ENCODE data around the gene HCST.
"Not testable (repeated sequence)": the region's sequence is repeated elsewhere in the genome, so short reads cannot be mapped to it uniquely, and the experiment has no call there.

The HCST gene

DNA sequence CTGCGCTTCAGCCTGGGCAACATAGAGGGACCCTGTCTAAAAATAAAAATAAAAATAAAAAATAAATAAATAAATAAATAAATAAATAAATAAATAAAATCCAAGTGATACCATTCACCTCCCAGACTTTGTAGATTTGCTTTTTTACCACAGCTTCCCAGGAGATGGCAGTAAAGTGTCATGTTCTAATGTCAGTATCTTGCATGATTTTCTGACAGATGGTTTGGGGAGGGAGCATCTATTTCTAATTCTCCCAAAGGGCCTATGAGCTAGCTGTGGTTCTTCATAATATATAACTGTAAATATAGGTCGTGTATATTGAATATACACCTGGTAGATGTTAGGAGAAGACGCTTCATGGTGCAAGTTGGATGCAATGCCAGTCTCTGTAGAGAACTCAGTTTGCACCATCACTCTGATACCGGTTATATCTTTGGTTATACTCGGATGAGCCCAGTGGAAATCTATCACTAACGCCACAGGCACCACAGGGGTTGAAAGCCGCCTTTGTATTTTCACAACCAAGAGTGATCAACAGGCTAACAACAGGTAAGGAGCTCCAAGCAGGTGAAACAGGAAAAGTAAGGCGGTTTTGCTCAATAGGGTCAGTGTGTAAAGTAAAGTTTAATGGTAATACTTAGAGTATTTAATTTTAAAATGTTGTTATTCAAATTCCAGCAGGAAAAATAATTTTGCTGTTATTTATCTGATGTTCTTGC lies 20.1 kb upstream of the HCST start:
- DNase-seq = peak; percentile 20 to 63

GRCh38 chr19:35883882-35884281 lies 18.4 kb upstream of the HCST start:
- no peak for DNase-seq

DNA sequence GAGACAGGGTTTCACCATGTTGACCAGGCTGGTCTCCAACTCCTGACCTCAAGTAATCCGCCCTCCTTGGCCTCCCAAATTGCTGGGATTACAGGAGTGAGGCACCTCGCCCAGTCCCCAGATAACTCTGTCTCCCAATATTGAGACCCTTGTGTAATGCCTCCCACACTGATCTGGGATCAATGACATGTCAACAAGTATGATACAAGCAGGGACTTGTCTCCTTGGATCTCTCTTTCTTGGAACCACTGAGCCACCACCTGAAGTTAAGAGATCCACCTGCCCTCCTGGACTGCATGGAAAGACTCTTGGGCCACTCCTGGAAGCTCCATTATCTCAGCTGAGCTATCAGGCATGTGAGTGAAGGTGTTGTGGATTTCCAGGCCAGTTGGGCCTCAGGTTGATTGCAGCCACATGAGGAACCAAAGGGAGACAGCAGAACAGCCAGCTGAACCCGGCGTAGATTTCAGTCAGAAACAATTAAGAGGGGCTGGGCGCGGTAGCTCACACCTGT lies 17.0 kb upstream of the HCST start:
- no peak for DNase-seq

DNA sequence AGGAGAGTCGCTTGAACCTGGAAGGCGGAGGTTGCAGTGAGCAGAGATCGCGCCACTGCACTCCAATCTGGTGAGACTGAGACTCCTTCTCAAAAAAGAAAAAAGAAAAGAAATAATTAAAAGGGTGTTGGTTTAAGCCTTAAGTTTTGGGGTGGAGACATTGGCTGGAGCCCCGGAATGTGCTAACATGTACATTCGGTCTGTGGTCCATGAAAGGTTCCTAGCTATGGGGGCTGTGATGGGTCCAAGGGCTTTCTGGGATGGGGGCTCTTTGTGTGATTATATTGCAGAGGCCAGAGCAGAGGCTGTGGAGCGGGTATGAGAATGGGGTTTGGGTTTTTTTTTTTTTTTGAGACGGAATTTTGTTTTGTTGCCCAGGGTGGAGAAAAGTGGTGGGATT lies 16.4 kb upstream of the HCST start:
- DNase-seq = no peak

GRCh38 chr19:35887197-35887596 lies 15.1 kb upstream of the HCST start:
- no peak for DNase-seq

GRCh38 chr19:35888398-35888797 lies 13.9 kb upstream of the HCST start:
- DNase-seq = no peak

GRCh38 chr19:35889370-35890112 lies 12.8 kb upstream of the HCST start:
- DNase-seq = no peak

DNA sequence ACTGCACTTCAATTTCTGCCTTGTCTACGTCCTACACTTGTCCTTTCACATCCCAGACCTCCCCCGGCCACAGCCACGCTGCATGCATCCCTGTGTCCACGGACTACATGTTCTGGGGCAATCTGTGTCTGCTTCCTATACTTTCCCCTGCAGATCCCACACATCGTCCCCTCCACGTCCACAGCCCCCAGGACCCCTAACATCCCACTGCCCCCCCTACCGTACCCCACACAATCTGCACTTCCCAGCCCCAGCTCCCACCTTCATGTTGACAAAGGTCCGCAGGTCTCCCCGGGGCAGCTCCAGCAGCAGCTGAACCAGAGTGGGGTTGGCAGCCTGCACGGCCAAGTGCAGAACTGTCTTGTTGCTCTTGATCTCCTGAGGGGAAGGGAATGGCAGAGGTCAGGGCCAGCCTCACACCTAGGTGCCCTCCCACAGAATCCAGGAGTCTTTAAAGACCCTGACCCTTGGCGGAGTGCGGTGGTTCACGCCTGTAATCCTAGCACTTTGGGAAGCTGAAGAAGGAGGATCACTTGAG lies 12.1 kb upstream of the HCST start:
- no peak for DNase-seq

DNA sequence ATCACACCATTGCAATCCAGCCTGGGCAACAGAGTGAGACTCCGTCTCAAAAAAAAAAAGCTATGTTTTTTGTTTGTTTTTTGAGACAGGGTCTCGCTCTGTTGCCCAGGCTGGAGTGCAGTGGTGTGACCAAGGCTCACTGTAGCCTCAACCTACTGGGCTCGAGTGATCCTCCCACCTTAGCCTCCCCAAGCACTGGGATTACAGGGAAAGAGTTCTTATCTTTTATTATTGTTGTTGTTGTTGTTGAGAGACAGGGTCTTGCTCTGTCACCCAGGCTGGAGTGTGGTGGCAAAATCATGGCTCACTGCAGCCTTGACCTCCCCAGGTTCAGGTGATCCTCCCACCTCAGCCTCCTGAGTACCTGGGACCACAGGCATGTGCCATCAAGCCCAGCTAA lies 10.5 kb upstream of the HCST start:
- DNase-seq = not testable (repeated sequence)

DNA sequence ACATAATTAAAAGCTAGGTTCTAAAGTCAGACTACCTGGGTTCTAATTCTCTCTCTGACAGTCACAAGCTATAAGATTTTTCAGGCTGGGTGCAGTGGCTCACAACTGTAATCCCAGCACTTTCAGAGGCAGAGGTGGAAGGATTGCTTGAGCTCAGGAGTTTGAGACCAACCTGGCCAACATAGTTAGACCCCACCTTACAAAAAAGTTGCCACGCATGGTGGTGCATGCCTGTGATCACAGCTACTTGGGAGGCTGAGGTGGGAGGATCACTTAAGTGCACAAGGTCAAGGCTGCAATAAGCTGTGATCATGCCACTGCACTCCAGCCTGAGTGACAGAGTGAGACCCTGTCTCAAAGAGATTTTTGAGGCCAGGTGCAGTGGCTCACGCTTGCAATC lies 8.0 kb upstream of the HCST start:
- DNase-seq = no peak

DNA sequence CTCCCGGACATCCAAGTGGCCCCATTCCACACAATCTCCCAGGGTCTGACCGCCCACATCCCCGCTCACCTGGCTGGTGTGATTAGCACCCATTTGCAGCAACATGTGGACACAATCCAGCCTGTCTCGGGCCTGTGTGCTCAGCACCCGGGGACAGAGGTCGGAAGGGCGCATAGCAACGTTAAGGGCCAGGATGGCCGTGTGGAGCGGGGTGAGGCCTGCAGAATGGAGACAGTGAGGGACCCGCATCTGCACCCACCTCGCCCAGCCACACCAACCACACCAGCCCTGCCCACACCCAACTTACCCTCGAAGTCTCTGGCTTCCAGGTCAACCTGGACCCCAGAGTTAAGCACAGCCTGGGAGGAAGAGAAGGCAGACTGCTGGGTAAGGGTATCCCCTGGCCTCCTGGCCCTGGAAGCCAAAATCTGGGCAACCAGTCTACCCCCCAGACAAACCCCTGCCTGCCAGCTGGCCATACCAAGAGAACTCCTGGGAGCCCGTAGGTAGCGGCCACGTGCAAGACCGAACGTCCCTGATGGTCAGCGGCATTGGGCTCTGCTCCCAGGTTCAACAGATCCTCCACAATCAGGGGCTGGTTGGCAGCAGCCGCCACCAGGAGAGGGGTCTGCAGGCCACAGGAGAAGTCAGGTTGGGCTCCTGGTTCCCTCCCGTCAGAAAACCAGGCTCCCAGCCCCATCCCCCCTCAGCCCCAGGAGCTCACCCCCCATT lies 6.3 kb upstream of the HCST start:
- no peak for DNase-seq

GRCh38 chr19:35896643-35897040 lies 5.7 kb upstream of the HCST start:
- DNase-seq = no peak

GRCh38 chr19:35897706-35898451 lies 4.5 kb upstream of the HCST start:
- no peak for DNase-seq

DNA sequence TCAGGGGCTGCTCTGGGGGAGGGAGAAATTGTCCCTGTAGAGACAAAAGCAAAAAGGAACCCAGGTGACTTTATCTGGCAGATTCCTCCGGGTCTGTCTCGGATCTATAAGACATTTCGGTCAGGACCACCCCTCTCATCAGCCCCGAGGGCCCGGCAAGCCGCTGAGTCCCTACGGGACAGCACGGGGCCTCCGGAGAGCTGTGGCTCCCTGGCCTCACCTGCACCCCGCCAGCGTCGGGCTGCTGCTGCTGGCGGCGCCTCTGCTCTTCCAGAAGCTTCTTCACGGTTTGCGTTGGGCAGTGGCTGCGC lies 3.9 kb upstream of the HCST start:
- no peak for DNase-seq

DNA sequence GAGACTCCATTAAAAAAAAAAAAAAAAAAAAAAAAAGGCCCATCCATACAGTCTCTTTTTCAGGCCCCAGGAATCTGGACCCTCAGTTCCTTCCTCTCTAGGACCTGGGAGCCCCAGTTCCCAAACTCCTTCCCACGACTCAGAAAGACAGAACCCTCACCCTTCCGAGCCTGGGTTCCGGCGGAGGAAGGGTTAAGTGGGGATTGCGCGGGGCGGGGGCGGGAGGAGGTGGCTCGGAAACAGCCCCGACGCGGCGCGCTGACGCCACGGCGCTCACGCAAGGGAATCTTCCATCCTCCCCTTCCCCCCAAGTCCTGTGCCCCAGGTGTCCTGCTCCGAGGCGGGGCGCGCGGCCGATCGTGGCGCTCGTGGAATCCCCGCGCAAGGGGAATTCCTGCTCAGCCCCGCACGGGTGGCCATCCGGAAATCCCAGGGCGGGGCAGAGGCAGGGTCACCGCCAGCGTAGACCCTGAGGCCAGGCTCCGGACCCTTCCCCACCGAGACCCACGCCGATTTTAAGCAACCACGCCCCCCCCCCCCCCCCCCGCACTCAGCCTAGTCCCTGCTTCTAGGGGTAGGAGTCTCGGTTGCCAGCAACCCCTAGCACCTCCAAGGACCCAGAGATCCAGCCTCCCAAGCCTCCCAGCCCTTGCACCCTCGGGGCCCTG lies 2.6 kb upstream of the HCST start:
- peak; percentile 56 to 77 for DNase-seq

DNA sequence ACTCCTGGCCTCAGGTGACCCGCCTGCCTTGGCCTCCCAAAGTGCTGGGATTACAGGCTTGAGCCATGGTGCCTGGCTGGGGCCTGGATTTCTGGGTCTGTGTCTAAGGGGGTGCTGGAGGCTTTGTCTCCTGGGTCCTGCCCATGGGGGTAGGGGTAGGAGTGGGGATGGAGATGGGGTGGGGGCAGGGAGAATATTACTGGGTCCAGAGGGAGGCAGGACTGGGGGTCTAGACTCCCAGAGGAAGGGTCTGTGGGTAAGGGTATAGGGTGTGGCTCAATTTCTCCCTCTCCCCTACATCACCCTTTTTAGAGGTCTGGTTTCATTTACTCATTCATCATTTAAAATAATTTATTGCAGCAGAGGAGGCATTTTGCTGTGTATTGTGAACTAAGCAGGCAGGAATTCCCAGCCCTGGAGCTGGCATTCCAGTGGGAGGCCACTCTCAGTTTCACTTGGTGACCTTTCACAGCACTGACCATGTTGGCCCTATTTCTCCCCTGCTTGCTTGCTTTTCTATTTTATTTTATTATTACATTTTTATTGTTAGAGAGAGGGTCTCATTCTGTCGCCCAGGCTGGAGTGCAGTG lies 1.2 kb upstream of the HCST start:
- no peak for DNase-seq

DNA sequence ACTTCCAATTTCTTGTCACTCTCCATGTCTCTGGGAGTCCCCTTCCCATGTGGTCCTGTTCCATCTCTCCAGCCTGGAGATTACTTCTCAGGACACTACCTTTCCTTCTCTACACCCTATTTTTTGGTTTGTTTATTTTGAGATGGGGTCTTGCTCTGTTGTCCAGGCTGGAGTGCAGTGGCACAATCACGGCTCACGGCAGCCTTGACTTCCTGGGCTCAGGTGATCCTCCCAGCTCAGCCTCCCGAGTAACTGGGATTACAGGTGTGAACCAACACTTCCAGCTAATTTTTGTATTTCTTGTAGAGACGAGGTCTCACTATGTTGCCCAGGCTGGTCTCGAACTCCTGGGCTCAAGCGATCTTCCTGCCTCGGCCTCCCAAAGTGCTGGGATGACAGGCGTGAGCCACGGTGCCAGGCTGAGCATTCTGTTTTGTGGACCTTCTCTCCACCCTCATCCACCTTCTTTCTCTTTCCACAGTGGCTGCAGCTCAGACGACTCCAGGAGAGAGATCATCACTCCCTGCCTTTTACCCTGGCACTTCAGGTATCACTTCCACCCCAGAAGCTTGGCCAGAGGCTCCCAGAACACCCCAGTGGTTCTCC lies 644 bp downstream of the HCST start:
- no peak for DNase-seq

- peak; percentile 61 to 64 for DNase-seq
Observed at GRCh38 chr19:35903550-35904179, 1.3 kb downstream of the HCST start.

DNA sequence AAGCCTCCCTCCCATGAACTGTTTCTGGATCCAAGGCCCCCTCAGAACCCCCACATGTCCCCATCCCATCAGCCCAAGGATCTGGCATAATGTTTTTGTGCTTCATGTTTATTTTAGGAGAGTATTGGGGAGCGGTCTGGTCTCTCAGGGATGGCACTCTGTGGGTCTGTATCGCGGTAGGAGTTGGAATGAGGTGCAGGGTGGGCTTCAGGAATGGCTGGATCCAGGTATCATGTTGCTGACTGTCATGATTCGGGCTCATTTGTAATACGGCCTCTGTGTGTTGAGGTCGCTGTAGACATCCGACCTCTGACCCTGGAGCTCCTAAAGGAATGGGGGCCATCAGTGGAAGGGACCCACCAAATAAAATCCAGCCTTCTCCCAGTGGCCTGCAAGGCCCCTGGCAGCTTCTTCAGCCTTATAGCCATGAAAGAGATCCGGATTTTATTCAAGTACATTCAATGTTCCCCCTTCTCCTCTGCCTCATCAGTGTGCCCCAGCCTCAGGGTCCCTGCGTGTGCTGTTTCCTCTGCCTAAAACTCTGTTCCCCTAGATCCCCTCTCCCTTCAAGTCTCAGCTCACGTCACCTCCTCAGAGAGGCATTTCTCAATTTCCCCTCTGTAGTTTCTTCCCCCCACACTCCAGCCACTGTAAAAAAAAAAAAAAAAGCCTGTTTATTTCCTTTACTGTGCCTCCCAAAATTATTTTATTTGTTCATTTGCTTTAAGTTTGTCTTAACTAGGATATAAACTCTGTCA lies 2.2 kb downstream of the HCST start:
- DNase-seq = no peak

DNA sequence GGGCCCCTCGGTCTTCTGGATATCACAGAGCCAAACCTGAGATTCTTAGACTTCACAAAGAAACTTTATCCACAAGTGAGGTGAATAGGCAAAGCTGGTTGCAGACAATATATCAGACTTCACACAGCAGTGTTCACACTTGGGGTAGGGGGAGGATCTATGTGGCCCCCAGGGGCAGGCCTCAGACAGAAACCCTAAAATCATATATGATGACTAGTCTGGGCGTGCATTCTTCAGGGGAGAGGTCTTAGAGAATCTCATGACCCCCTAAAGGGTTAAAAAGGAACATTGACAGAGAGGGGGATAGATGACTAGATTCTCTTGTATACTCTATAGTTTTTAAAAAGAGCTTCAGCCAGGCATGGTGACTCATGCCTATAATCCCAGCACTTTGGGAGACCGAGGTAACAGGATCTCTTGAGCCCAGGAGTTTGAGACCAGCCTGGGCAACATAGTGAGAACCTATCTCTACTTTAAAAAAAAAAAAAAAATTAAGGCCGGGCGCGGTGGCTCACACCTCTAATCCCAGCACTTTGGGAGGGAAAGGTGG lies 2.9 kb downstream of the HCST start:
- no peak for DNase-seq

Measured in NCI-H1930 (cell line).